Erythroblast (primary cell): Measurements from ENCODE around the gene PARP4.
"Not testable (repeated sequence)": the region's sequence is repeated elsewhere in the genome, so short reads cannot be mapped to it uniquely, and the experiment has no call there.

Experiments used
- GATA1 ChIP-seq: IDR thresholded peaks from 2 replicates; pipeline ENCODE4 v1.6.1; 2011; ENCODE audit warnings: low read depth, mild to moderate bottlenecking, control low read depth, low read length, moderate library complexity
- POLR2A ChIP-seq: IDR thresholded peaks from 2 replicates; pipeline ENCODE4 v1.6.1; 2011; ENCODE audit warnings: mild to moderate bottlenecking, low read length

GRCh38 chr13:24488092-24488491 lies 24.5 kb downstream of the PARP4 start:
- TF ChIP-seq POLR2A, GATA1: not testable (repeated sequence)
